Neural progenitor cell (in vitro differentiated cells): Measurements from ENCODE around the gene TM9SF4. TPM values are rescaled to one million over a fixed set of nuclear protein-coding genes. Genes with fewer than 3 reads are reported as not detected.
A peak's percentile ranks its signal among the peaks of the same experiment; 100 is the strongest.

Experiments
- DNase-seq: peaks from one replicate; pipeline ENCODE4 v3.0.0-alpha.2; 2016; ENCODE audit warnings: low spot score
- H2AFZ ChIP-seq: fragments of 200-600 bp; sonication (generic); replicated peaks from 2 replicates; pipeline ENCODE4 v1.6.1; 2016; ENCODE audit warnings: antibody characterized with exemption
- H3F3A ChIP-seq: fragments of 200-600 bp; sonication (generic); 2 replicates; pipeline ENCODE4 v1.6.1; 2016; ENCODE audit warnings: antibody characterized with exemption, low read depth
- H3K27ac ChIP-seq: fragments of 200-600 bp; sonication (generic); 2 replicates; pipeline ENCODE4 v1.5.1; 2016; ENCODE audit warnings: mild to moderate bottlenecking
- H3K27me3 ChIP-seq: fragments of 200-600 bp; sonication (generic); 2 replicates; pipeline ENCODE4 v1.6.1; 2016; ENCODE audit warnings: mild to moderate bottlenecking, moderate library complexity
- H3K36me3 ChIP-seq: fragments of 200-600 bp; sonication (generic); 2 replicates; pipeline ENCODE4 v1.5.1; 2016
- H3K4me1 ChIP-seq: fragments of 200-600 bp; sonication (generic); 2 replicates; pipeline ENCODE4 v1.6.1; 2016; ENCODE audit warnings: mixed run types
- H3K4me2 ChIP-seq: fragments of 200-600 bp; sonication (generic); 2 replicates; pipeline ENCODE4 v1.6.1; 2016
- H3K4me3 ChIP-seq: fragments of 200-600 bp; sonication (generic); 2 replicates; pipeline ENCODE4 v1.5.1; 2016
- H3K79me2 ChIP-seq: fragments of 200-600 bp; sonication (generic); 2 replicates; pipeline ENCODE4 v1.6.1; 2016; ENCODE audit warnings: low read depth
- H3K9ac ChIP-seq: fragments of 200-600 bp; sonication (generic); 2 replicates; pipeline ENCODE4 v1.6.1; 2016
- H3K9me3 ChIP-seq: fragments of 200-600 bp; sonication (generic); 2 replicates; pipeline ENCODE4 v1.5.1; 2016; ENCODE audit warnings: low read depth
- H4K20me1 ChIP-seq: fragments of 200-600 bp; sonication (generic); 2 replicates; pipeline ENCODE4 v1.6.1; 2016; ENCODE audit warnings: low read depth
- H3K27ac Mint-ChIP-seq: 3 replicates; pipeline ENCODE4 v1.8.0; 2021; ENCODE audit warnings: mixed read lengths
- H3K27me3 Mint-ChIP-seq: 2 replicates; pipeline ENCODE4 v1.8.0; 2022; ENCODE audit warnings: low read depth, mild to moderate bottlenecking, inconsistent platforms, moderate library complexity, mixed read lengths; ENCODE audit not compliant: insufficient read depth
- H3K36me3 Mint-ChIP-seq: 3 replicates; pipeline ENCODE4 v1.8.0; 2021; ENCODE audit warnings: mixed read lengths
- H3K4me1 Mint-ChIP-seq: 3 replicates; pipeline ENCODE4 v1.8.0; 2021; ENCODE audit warnings: mixed read lengths
- H3K4me3 Mint-ChIP-seq: 3 replicates; pipeline ENCODE4 v1.8.0; 2021; ENCODE audit warnings: mild to moderate bottlenecking, moderate library complexity, mixed read lengths
- H3K9me3 Mint-ChIP-seq: 3 replicates; pipeline ENCODE4 v1.8.0; 2020; ENCODE audit warnings: mixed read lengths
- EZH2 ChIP-seq: fragments of 200-600 bp; sonication (generic); IDR thresholded peaks from 2 replicates; pipeline ENCODE4 v1.6.1; 2017; ENCODE audit warnings: antibody characterized with exemption, mild to moderate bottlenecking, moderate library complexity
- EZH2phosphoT487 ChIP-seq: fragments of 200-600 bp; sonication (generic); IDR thresholded peaks from 2 replicates; pipeline ENCODE4 v1.6.1; 2017; ENCODE audit warnings: antibody characterized with exemption
- total RNA-seq: library from RNA; depleted of rRNA; stranded (reverse); fragments of >200 nt; gene quantifications from 2 replicates; pipeline ENCODE4 v1.2.3, GENCODE V29; 2015; ENCODE audit warnings: low replicate concordance
- TF ChIP-seq, protein P1 (sequence below): fragments of 200-600 bp; sonication (generic); IDR thresholded peaks from 2 replicates; pipeline ENCODE4 v1.5.1; 2017; ENCODE audit warnings: antibody characterized with exemption, mild to moderate bottlenecking

TM9SF4 gene
- total RNA-seq, 1 donor from 2014 or later: 27.9 TPM

DNA sequence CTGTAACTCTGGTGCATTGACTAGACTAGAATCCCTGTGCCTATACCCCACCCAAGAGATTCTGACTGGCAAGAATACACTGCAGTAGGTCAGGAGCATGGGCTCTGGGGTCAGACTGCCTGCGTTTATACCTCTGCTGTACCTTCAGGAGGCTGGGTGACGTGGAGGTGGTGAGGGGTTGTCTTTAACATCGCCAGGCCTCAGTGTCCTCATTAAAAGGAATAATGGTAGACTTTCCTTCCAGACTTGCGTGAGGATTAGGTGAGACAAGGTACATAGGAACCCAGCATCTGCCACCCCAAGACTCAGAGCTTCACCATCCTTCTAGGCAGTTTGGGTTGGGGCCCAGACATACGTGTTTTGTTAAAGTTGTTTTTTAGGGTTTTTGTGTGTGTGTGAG is 44.3 kb downstream of the TM9SF4 start:
- no peaks in the 10 kb centered on the region for H3K9me3 Mint-ChIP-seq
- peaks cover 6% of the 10 kb centered on the region for H3K4me1 Mint-ChIP-seq
- no peak overlapping the region for H3K4me3 Mint-ChIP-seq
- H3K27ac ChIP-seq: no peak overlapping the region
- H4K20me1 ChIP-seq: no peaks in the 10 kb centered on the region
- peaks cover 28% of the 10 kb centered on the region for H3K36me3 Mint-ChIP-seq
- no peak overlapping the region for H3K4me3 ChIP-seq
- peaks cover 8% of the 10 kb centered on the region for H3K27me3 Mint-ChIP-seq
- H3K27ac Mint-ChIP-seq: no peak overlapping the region
- H2AFZ ChIP-seq: no peak overlapping the region
- no peaks in the 10 kb centered on the region for H3K4me1 ChIP-seq
- no peaks in the 10 kb centered on the region for H3K9me3 ChIP-seq
- no peak for DNase-seq
- peaks cover 7% of the 10 kb centered on the region for H3K36me3 ChIP-seq
- no peak overlapping the region for H3K4me2 ChIP-seq
- H3K27me3 ChIP-seq: no peaks in the 10 kb centered on the region
- H3K79me2 ChIP-seq: no peaks in the 10 kb centered on the region
- TF ChIP-seq EZH2phosphoT487 (no peak), EZH2 (no peak)
- TF ChIP-seq, protein P1, sequence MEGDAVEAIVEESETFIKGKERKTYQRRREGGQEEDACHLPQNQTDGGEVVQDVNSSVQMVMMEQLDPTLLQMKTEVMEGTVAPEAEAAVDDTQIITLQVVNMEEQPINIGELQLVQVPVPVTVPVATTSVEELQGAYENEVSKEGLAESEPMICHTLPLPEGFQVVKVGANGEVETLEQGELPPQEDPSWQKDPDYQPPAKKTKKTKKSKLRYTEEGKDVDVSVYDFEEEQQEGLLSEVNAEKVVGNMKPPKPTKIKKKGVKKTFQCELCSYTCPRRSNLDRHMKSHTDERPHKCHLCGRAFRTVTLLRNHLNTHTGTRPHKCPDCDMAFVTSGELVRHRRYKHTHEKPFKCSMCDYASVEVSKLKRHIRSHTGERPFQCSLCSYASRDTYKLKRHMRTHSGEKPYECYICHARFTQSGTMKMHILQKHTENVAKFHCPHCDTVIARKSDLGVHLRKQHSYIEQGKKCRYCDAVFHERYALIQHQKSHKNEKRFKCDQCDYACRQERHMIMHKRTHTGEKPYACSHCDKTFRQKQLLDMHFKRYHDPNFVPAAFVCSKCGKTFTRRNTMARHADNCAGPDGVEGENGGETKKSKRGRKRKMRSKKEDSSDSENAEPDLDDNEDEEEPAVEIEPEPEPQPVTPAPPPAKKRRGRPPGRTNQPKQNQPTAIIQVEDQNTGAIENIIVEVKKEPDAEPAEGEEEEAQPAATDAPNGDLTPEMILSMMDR: no peak
- H3K9ac ChIP-seq: no peak overlapping the region
- H3F3A ChIP-seq: peaks cover 12% of the 10 kb centered on the region

GRCh38 chr20:32155017-32155981 is 45.8 kb downstream of the TM9SF4 start:
- H3K27me3 ChIP-seq: no peaks in the 10 kb centered on the region
- peak overlapping the region; percentile 55 for H3K27ac Mint-ChIP-seq
- no peak overlapping the region for H3K4me3 Mint-ChIP-seq
- no peak overlapping the region for H3K4me2 ChIP-seq
- H3F3A ChIP-seq: peaks cover 12% of the 10 kb centered on the region
- no peaks in the 10 kb centered on the region for H3K4me1 ChIP-seq
- H3K27ac ChIP-seq: no peak overlapping the region
- peaks cover 8% of the 10 kb centered on the region for H3K27me3 Mint-ChIP-seq
- peak; percentile 84 for DNase-seq
- H3K4me3 ChIP-seq: no peak overlapping the region
- peaks cover 30% of the 10 kb centered on the region for H3K36me3 Mint-ChIP-seq
- no peak overlapping the region for H3K9ac ChIP-seq
- no peaks in the 10 kb centered on the region for H3K79me2 ChIP-seq
- H3K9me3 Mint-ChIP-seq: no peaks in the 10 kb centered on the region
- peaks cover 6% of the 10 kb centered on the region for H3K4me1 Mint-ChIP-seq
- no peaks in the 10 kb centered on the region for H4K20me1 ChIP-seq
- H3K9me3 ChIP-seq: no peaks in the 10 kb centered on the region
- no peak for TF ChIP-seq EZH2
- TF ChIP-seq, protein P1: peak; percentile 67
- no peak for TF ChIP-seq EZH2phosphoT487
- H2AFZ ChIP-seq: no peak overlapping the region
- no peaks in the 10 kb centered on the region for H3K36me3 ChIP-seq

DNA sequence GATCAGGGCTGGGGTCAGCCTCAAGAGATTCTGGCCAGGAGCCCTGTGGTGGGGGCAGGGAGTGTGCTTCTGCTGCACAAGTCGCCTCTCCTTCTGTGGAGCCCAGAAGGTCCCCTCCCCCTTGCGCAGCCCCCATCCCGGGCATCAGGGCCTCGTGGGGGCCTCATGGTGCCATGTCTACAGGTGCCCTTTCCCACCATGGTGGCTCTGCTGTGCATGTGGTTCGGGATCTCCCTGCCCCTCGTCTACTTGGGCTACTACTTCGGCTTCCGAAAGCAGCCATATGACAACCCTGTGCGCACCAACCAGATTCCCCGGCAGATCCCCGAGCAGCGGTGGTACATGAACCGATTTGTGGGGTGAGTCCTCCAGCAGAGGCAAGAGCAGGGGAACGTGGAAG is 48.1 kb downstream of the TM9SF4 start:
- Mint-ChIP-seq H3K27me3 (peaks cover 8% of the 10 kb centered on the region), H3K27ac (no peak overlapping the region), H3K36me3 (peaks cover 26% of the 10 kb centered on the region), H3K9me3 (no peaks in the 10 kb centered on the region), H3K4me1 (peaks cover 6% of the 10 kb centered on the region), H3K4me3 (no peak overlapping the region)
- no peak overlapping the region for H3K4me3 ChIP-seq
- no peaks in the 10 kb centered on the region for H3K9me3 ChIP-seq
- no peaks in the 10 kb centered on the region for H3K79me2 ChIP-seq
- H3K27me3 ChIP-seq: no peaks in the 10 kb centered on the region
- TF ChIP-seq, protein P1: no peak
- TF ChIP-seq EZH2: no peak
- no peak for TF ChIP-seq EZH2phosphoT487
- H3F3A ChIP-seq: peaks cover 12% of the 10 kb centered on the region
- no peaks in the 10 kb centered on the region for H3K4me1 ChIP-seq
- H2AFZ ChIP-seq: no peak overlapping the region
- no peak for DNase-seq
- H3K36me3 ChIP-seq: no peaks in the 10 kb centered on the region
- no peaks in the 10 kb centered on the region for H4K20me1 ChIP-seq
- no peak overlapping the region for H3K27ac ChIP-seq
- no peak overlapping the region for H3K4me2 ChIP-seq
- H3K9ac ChIP-seq: no peak overlapping the region
